Rectal smooth muscle tissue (tissue), 1 donor: ENCODE measurements around the gene MOK.
A peak's percentile ranks its signal among the peaks of the same experiment; 100 is the strongest.
"Not testable (repeated sequence)": the region's sequence is repeated elsewhere in the genome, so short reads cannot be mapped to it uniquely, and the experiment has no call there.

Experiments
- H3K27ac ChIP-seq: one replicate; pipeline ENCODE4 v1.7.0; 2013; ENCODE audit warnings: low read depth, low read length, inconsistent platforms
- H3K27me3 ChIP-seq: one replicate; pipeline ENCODE4 v1.7.0; 2013; ENCODE audit warnings: low read length; ENCODE audit not compliant: control insufficient read depth, insufficient read depth
- H3K36me3 ChIP-seq: one replicate; pipeline ENCODE4 v1.7.0; 2013; ENCODE audit warnings: low read length; ENCODE audit not compliant: control insufficient read depth, insufficient read depth
- H3K4me1 ChIP-seq: one replicate; pipeline ENCODE4 v1.7.0; 2013; ENCODE audit warnings: low read length; ENCODE audit not compliant: control insufficient read depth, insufficient read depth
- H3K4me3 ChIP-seq: one replicate; pipeline ENCODE4 v1.7.0; 2013; ENCODE audit warnings: low read length
- H3K9ac ChIP-seq: one replicate; pipeline ENCODE4 v1.7.0; 2013; ENCODE audit warnings: low read length

Gene MOK

GRCh38 chr14:102249041-102249440, 55.9 kb downstream of the MOK start:
- Histone ChIP-seq H3K36me3 (no peaks in the 10 kb centered on the region), H3K27ac (no peak overlapping the region), H3K4me3 (no peak overlapping the region), H3K9ac (no peak overlapping the region), H3K4me1 (no peaks in the 10 kb centered on the region), H3K27me3 (no peaks in the 10 kb centered on the region)

- Histone ChIP-seq H3K27me3 (no peaks in the 10 kb centered on the region), H3K4me3 (no peak overlapping the region), H3K9ac (no peak overlapping the region), H3K27ac (no peak overlapping the region), H3K4me1 (no peaks in the 10 kb centered on the region), H3K36me3 (no peaks in the 10 kb centered on the region)
Observed at GRCh38 chr14:102248121-102248520, 56.8 kb downstream of the MOK start.

DNA sequence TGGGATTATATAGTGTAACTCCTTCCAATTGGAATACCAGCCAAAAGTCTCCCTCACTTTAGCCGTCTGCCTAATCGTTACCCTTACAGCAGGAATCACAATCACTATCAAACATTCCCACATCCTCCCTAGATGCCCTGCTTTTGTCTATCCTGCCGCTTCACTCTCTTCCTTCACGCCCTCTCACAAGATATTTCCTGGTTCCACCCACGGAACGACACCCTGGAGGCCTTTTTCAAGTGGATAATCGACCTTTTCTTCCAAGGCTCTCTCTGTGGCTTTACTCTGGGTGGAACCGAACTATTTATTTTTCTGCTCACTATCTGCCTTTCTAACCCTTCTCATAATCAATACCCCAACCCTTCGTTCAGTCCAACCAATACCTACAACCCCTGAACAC, 58.9 kb downstream of the MOK start:
- Histone ChIP-seq H3K4me3 (no peak overlapping the region), H3K27ac (no peak overlapping the region), H3K9ac (no peak overlapping the region), H3K36me3 (no peaks in the 10 kb centered on the region), H3K27me3 (no peaks in the 10 kb centered on the region), H3K4me1 (no peaks in the 10 kb centered on the region)

- H3K4me1 ChIP-seq, H3K9ac ChIP-seq, H3K27ac ChIP-seq, H3K4me3 ChIP-seq, H3K36me3 ChIP-seq, H3K27me3 ChIP-seq: not testable (repeated sequence)
Observed at GRCh38 chr14:102243795-102244194, 61.2 kb downstream of the MOK start.

DNA sequence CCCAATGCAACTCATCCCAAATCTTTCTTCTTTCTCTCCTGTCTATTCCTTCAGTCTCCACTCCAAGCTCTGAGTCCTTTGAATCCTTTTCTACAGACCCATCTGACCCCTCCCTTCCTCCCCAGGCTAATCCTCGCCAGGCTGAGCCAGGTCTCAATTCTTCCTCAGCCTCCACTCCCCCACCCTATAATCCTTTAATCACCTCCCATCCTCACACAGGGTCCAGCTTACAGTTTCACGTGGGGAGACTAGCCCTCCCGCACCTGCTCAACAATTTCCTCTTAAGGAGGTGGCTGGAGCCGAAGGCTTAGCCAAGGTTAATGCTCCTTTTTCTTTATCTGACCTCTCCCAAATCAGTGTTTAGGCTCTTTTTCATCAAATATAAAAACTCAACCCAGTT, 63.8 kb downstream of the MOK start:
- H3K36me3 ChIP-seq, result no peaks in the 10 kb centered on the region
- no peak overlapping the region for H3K9ac ChIP-seq
- H3K4me1 ChIP-seq, result no peaks in the 10 kb centered on the region
- H3K27me3 ChIP-seq, result no peaks in the 10 kb centered on the region
- H3K4me3 ChIP-seq, result no peak overlapping the region
- H3K27ac ChIP-seq, result no peak overlapping the region

DNA sequence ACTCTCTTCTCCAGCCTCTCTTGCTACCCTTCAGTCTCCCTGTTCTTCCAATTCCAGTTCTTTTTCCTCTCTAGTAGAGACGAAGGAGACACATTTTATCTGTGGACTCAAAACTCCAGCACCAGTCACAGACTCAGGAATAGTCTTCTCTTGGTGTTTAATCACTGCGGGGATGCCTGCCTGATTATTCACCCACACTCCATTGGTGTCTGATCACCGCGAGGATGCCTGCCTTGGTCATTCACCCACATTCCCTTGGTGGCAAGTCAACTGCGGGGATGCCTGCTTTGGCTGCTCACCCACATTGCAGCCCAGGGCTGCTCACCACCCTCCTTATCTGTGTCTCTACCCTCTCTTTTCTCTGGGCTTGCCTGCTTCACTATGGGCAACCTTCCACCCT, 64.5 kb downstream of the MOK start:
- H3K27ac ChIP-seq, H3K4me3 ChIP-seq, H3K36me3 ChIP-seq, H3K4me1 ChIP-seq, H3K27me3 ChIP-seq, H3K9ac ChIP-seq: not testable (repeated sequence)

GRCh38 chr14:102239231-102239630, 65.7 kb downstream of the MOK start:
- Histone ChIP-seq H3K9ac (no peak overlapping the region), H3K4me3 (no peak overlapping the region), H3K36me3 (no peaks in the 10 kb centered on the region), H3K27ac (no peak overlapping the region), H3K4me1 (no peaks in the 10 kb centered on the region), H3K27me3 (no peaks in the 10 kb centered on the region)

DNA sequence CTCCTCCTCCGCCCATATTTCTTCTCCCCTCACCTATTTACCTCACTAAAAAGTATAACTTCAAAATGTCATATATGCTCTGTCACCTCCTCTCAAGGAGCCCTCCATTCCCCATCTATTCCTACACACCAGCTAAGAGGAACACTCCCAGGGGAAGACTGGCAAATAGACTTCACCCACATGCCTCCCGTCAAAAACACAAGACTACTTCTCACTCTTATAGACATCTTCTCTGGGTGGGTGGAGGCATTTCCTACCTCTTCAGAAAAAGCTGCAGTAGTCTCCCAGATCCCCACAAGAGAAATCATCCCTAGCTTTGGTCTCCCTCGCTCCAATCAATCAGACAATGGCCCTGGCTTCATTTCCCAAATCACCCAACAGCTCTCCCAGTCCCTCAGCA, 66.2 kb downstream of the MOK start:
- no peaks in the 10 kb centered on the region for H3K4me1 ChIP-seq
- no peaks in the 10 kb centered on the region for H3K36me3 ChIP-seq
- no peak overlapping the region for H3K4me3 ChIP-seq
- no peak overlapping the region for H3K9ac ChIP-seq
- H3K27ac ChIP-seq, result no peak overlapping the region
- no peaks in the 10 kb centered on the region for H3K27me3 ChIP-seq

GRCh38 chr14:102238131-102238530, 66.8 kb downstream of the MOK start:
- Histone ChIP-seq H3K4me1 (no peaks in the 10 kb centered on the region), H3K27me3 (no peaks in the 10 kb centered on the region), H3K27ac (no peak overlapping the region), H3K4me3 (no peak overlapping the region), H3K9ac (no peak overlapping the region), H3K36me3 (no peaks in the 10 kb centered on the region)

GRCh38 chr14:102236026-102236425, 68.9 kb downstream of the MOK start:
- H3K4me3 ChIP-seq, result no peak overlapping the region
- H3K9ac ChIP-seq, result no peak overlapping the region
- no peaks in the 10 kb centered on the region for H3K36me3 ChIP-seq
- H3K27me3 ChIP-seq, result no peaks in the 10 kb centered on the region
- no peaks in the 10 kb centered on the region for H3K4me1 ChIP-seq
- H3K27ac ChIP-seq, result no peak overlapping the region

GRCh38 chr14:102235275-102235897, 69.6 kb downstream of the MOK start:
- Histone ChIP-seq H3K27ac (no peak overlapping the region), H3K4me3 (peak overlapping the region; percentile 25), H3K27me3 (no peaks in the 10 kb centered on the region), H3K9ac (no peak overlapping the region), H3K4me1 (no peaks in the 10 kb centered on the region), H3K36me3 (peaks cover 3% of the 10 kb centered on the region)

- Histone ChIP-seq H3K4me1 (no peaks in the 10 kb centered on the region), H3K27me3 (no peaks in the 10 kb centered on the region), H3K9ac (no peak overlapping the region), H3K4me3 (peak overlapping the region; percentile 25), H3K36me3 (peaks cover 4% of the 10 kb centered on the region), H3K27ac (no peak overlapping the region)
Observed at GRCh38 chr14:102234331-102235264, 70.4 kb downstream of the MOK start.

- no peaks in the 10 kb centered on the region for H3K4me1 ChIP-seq
- H3K27me3 ChIP-seq, result no peaks in the 10 kb centered on the region
- H3K27ac ChIP-seq, result no peak overlapping the region
- H3K9ac ChIP-seq, result no peak overlapping the region
- no peak overlapping the region for H3K4me3 ChIP-seq
- H3K36me3 ChIP-seq, result peaks cover 4% of the 10 kb centered on the region
Observed at GRCh38 chr14:102233081-102233480, 71.9 kb downstream of the MOK start.
